ENCODE data around the gene NABP2. TPM values are rescaled to one million over a fixed set of nuclear protein-coding genes. Genes with fewer than 3 reads are reported as not detected.
"Not testable (repeated sequence)": the region's sequence is repeated elsewhere in the genome, so short reads cannot be mapped to it uniquely, and the experiment has no call there.

NABP2 gene
- total and polyA plus RNA-seq, 8 donors = 1.2 to 36.5 (median 13.6) TPM

GRCh38 chr12:56267443-56268071 lies 43.4 kb downstream of the NABP2 start:
- no peak for DNase-seq
- Histone ChIP-seq H3K9me3 (no peaks in the 10 kb centered on the region), H3K27ac (peak overlapping the region; percentile 88 to 98 (median 95)), H3K36me3 (peaks cover 15 to 40% (median 34%) of the 10 kb centered on the region in 4 donors), H3K27me3 (no peaks in the 10 kb centered on the region), H3K4me1 (peaks cover 10 to 33% (median 20%) of the 10 kb centered on the region in 4 donors), H3K4me3 (peak overlapping the region; percentile 70 to 83 (median 78))
- WGBS, 5 donors = 20 to 29% (median 24%) methylated on average over 20 to 21 of the region's 21 CpGs
- intact Hi-C loops (cut with DNase I; ENCODE audit: low total_unique reads) = no loop called here
- TF ChIP-seq EP300 (IDR thresholded peaks at IDR 0.05) (no peak), POLR2AphosphoS5 (IDR thresholded peaks at IDR 0.05) (no peak), CTCF (IDR thresholded peaks at IDR 0.05) (no peak), POLR2A (IDR thresholded peaks at IDR 0.05) (no peak)

GRCh38 chr12:56271031-56271430 lies 46.9 kb downstream of the NABP2 start:
- Histone ChIP-seq H3K27me3 (no peaks in the 10 kb centered on the region), H3K4me1 (peaks cover 10 to 28% (median 15%) of the 10 kb centered on the region in 4 donors), H3K9me3 (no peaks in the 10 kb centered on the region), H3K36me3 (peaks cover 50 to 75% (median 68%) of the 10 kb centered on the region in 4 donors), H3K4me3 (no peak overlapping the region), H3K27ac (peak overlapping the region in 1 of 5 donors; percentile 54)
- WGBS, 5 donors = 9 to 20% (median 10%) methylated on average over 1 of the region's 1 CpG
- intact Hi-C loops (cut with DNase I; ENCODE audit: low total_unique reads) = no loop called here
- DNase-seq = peak in 1 of 2 donors; percentile 47
- TF ChIP-seq EP300 (IDR thresholded peaks at IDR 0.05) (no peak), POLR2AphosphoS5 (IDR thresholded peaks at IDR 0.05) (peak in 1 of 3 donors; percentile 10), CTCF (IDR thresholded peaks at IDR 0.05) (peak in 3 of 7 experiments; percentile 6 to 11 (median 9)), POLR2A (IDR thresholded peaks at IDR 0.05) (no peak)

GRCh38 chr12:56272468-56272867 lies 48.3 kb downstream of the NABP2 start:
- Histone ChIP-seq H3K4me1 (peaks cover 3 to 20% (median 7%) of the 10 kb centered on the region in 4 donors), H3K36me3 (peaks cover 51 to 89% (median 83%) of the 10 kb centered on the region in 4 donors)
- DNase-seq; H3K4me3 ChIP-seq; H3K27me3 ChIP-seq; intact Hi-C loops (cut with DNase I; ENCODE audit: low total_unique reads); H3K9me3 ChIP-seq; H3K27ac ChIP-seq: not testable (repeated sequence)
- 81 to 91% (median 88%) methylated on average over 2 of the region's 2 CpGs for WGBS, 5 donors

- Histone ChIP-seq H3K27ac (no peak overlapping the region), H3K4me3 (no peak overlapping the region), H3K27me3 (no peaks in the 10 kb centered on the region), H3K36me3 (peaks cover 65 to 100% (median 99%) of the 10 kb centered on the region in 4 donors), H3K4me1 (peaks cover 0 to 10% (median 0%) of the 10 kb centered on the region in 4 donors), H3K9me3 (no peaks in the 10 kb centered on the region)
- DNase-seq = no peak
- 94 to 98% (median 95%) methylated on average over 2 of the region's 2 CpGs for WGBS, 5 donors
- intact Hi-C loops (cut with DNase I; ENCODE audit: low total_unique reads) = no loop called here
- TF ChIP-seq CTCF (IDR thresholded peaks at IDR 0.05) (no peak), EP300 (IDR thresholded peaks at IDR 0.05) (no peak), POLR2AphosphoS5 (IDR thresholded peaks at IDR 0.05) (no peak)
Measured at GRCh38 chr12:56274299-56274698, 50.2 kb downstream of the NABP2 start.

GRCh38 chr12:56278905-56279304 lies 54.8 kb downstream of the NABP2 start:
- DNase-seq = no peak
- intact Hi-C loops (cut with DNase I; ENCODE audit: low total_unique reads) = no loop called here
- TF ChIP-seq POLR2AphosphoS5 (IDR thresholded peaks at IDR 0.05) (no peak), EP300 (IDR thresholded peaks at IDR 0.05) (no peak), POLR2A (IDR thresholded peaks at IDR 0.05) (no peak), CTCF (IDR thresholded peaks at IDR 0.05) (no peak)
- Histone ChIP-seq H3K4me3 (no peak overlapping the region), H3K9me3 (no peaks in the 10 kb centered on the region), H3K27ac (no peak overlapping the region), H3K27me3 (no peaks in the 10 kb centered on the region), H3K36me3 (peaks cover 78 to 100% (median 100%) of the 10 kb centered on the region in 4 donors), H3K4me1 (peaks cover 0 to 11% (median 0%) of the 10 kb centered on the region in 4 donors)
- 89 to 95% (median 94%) methylated on average over 3 of the region's 3 CpGs for WGBS, 5 donors
